Measurements from ENCODE around the gene STON2. TPM values are rescaled to one million over a fixed set of nuclear protein-coding genes. Genes with fewer than 3 reads are reported as not detected.
"Not testable (repeated sequence)": the region's sequence is repeated elsewhere in the genome, so short reads cannot be mapped to it uniquely, and the experiment has no call there.

STON2 gene
- polyA plus RNA-seq, 3 donors from 2014 or later: 0.16 TPM; not detected in 2

DNA sequence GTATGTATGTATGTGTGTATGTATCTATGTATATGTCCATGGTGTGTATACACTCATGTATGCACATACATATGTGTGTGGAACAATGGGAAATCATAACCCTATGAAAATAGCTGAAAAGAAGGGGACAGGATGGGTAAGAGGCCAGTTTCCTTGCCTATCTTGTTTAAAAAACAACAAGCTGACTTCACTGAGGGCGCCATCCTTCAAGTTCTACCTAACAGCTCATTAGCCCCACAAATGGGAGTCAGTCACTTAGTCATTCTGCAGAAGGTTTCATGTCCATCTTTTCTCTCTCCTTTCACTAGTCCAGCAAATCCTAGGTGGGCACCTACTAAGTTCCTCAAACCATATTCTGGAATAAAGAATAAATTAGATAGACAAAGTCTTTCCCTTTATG lies 14.7 kb downstream of the STON2 start:
- peaks cover 0 to 5% (median 2%) of the 10 kb centered on the region in 3 donors for H3K27me3 Mint-ChIP-seq (ENCODE audit: low read depth in 3 of 3)
- H3K4me1 Mint-ChIP-seq: no peaks in the 10 kb centered on the region
- no peaks in the 10 kb centered on the region for H3K36me3 Mint-ChIP-seq

DNA sequence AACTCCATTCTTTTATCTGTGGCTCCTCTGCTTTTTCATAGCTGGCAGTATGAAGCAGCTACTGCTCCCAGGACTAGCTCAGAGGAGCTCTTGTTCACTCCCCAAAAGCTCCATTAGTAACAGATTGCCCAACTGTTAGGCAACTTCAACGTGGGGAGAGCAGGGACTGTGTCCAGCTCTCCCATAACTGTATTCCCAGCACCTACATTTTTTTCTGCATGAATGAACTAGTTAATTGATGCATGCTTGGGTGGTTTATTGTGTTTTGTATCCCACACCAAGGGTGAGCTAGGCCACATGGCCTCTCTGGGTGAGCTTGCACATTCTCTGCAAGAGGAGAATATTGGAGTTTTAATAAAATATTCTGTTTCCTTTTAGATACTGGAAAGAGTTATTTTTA lies 15.2 kb downstream of the STON2 start:
- DNase-seq: no peak
- Mint-ChIP-seq H3K27me3 (ENCODE audit: low read depth in 3 of 3) (peaks cover 0 to 9% (median 2%) of the 10 kb centered on the region in 3 donors), H3K4me3 (no peak overlapping the region), H3K27ac (no peak overlapping the region), H3K36me3 (no peaks in the 10 kb centered on the region), H3K9me3 (peaks cover 0 to 3% (median 0%) of the 10 kb centered on the region in 6 donors), H3K4me1 (no peaks in the 10 kb centered on the region)

More for the DNA sequence above, 14.7 kb downstream of the STON2 start:
- Mint-ChIP-seq H3K27ac (no peak overlapping the region), H3K9me3 (peaks cover 0 to 2% (median 0%) of the 10 kb centered on the region in 6 donors), H3K4me3 (no peak overlapping the region)
- DNase-seq: no peak

DNA sequence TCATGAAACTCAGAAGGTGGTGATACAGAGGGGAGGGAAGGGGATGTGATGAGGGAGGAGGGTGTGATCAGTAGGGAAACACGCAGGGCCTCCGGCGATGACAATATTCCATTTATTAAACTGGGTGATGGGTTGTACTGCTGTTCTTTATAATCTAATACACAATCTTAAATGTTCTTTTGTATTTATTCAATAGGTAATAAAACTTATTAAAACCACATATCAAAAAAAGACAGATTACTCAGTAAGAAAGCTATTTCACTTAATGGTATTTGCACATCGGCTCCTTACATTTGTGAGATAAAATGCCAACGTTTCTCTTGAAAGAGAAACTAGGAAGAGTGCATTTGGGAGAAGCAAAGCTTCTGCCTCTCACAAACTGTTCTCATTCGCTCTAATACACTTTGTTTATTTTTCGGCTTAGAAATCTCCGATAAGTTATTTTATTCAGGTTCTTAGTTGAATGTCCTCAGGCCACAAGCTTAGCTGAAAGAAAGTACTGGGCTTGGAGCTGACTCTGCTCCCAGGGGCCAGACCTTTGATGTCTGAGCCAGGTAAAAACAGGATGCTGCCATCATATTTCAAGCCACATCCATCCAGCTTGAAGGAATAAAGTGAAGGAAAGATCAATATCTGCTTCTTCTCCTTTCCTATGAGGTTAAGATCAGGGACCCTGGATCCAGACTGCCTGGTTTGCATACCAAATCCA lies 17.5 kb downstream of the STON2 start:
- peaks cover 0 to 12% (median 5%) of the 10 kb centered on the region in 3 donors for H3K27me3 Mint-ChIP-seq (ENCODE audit: low read depth in 3 of 3)
- DNase-seq: no peak
- no peaks in the 10 kb centered on the region for H3K36me3 Mint-ChIP-seq
- no peaks in the 10 kb centered on the region for H3K4me1 Mint-ChIP-seq
- peaks cover 0 to 3% (median 0%) of the 10 kb centered on the region in 6 donors for H3K9me3 Mint-ChIP-seq
- H3K27ac Mint-ChIP-seq: no peak overlapping the region
- no peak overlapping the region for H3K4me3 Mint-ChIP-seq

DNA sequence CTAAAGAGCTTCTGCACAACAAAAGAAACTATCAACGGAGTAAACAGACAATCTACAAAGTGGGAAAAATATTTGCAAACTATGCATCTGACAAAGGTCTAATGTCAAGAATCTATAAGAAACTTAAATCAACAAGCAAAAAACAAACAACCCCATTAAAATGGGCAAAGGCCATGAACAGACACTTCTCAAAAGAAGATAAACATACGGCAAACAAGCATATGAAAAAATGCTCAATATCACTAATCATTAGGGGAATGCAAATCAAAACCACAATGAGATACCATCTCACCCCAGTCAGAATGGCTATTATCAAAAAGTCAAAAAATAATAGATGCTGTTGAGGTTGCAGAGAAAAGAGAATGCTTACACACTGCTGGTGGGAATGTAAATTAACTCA lies 20.1 kb downstream of the STON2 start:
- H3K27ac Mint-ChIP-seq, H3K4me1 Mint-ChIP-seq, H3K4me3 Mint-ChIP-seq, H3K9me3 Mint-ChIP-seq, H3K36me3 Mint-ChIP-seq, DNase-seq: not testable (repeated sequence)
- peaks cover 0 to 17% (median 7%) of the 10 kb centered on the region in 3 donors for H3K27me3 Mint-ChIP-seq (ENCODE audit: low read depth in 3 of 3)

DNA sequence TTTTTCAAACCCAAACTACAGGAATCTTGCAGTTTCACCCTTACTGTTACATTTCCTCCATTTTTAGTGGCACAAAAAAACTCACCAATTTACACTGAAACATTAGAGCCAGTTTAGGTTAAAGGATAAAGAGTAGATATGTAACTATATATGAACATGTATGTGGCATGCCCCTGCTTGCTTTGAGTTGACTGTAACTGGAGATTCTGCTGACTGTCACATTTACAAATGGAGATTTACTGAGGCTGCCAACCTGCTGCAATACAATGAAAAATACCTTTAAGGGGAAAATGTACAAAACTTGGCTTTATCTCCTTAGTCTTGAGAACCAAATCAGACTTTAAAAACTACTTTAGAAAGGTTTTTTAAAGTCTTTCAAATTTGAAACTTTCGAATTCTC lies 28.3 kb downstream of the STON2 start:
- Mint-ChIP-seq H3K4me3 (no peak overlapping the region), H3K36me3 (no peaks in the 10 kb centered on the region), H3K9me3 (no peaks in the 10 kb centered on the region), H3K27me3 (ENCODE audit: low read depth in 3 of 3) (peaks cover 0 to under 1% (median 0%) of the 10 kb centered on the region in 3 donors), H3K4me1 (no peaks in the 10 kb centered on the region), H3K27ac (no peak overlapping the region)
- DNase-seq: no peak

DNA sequence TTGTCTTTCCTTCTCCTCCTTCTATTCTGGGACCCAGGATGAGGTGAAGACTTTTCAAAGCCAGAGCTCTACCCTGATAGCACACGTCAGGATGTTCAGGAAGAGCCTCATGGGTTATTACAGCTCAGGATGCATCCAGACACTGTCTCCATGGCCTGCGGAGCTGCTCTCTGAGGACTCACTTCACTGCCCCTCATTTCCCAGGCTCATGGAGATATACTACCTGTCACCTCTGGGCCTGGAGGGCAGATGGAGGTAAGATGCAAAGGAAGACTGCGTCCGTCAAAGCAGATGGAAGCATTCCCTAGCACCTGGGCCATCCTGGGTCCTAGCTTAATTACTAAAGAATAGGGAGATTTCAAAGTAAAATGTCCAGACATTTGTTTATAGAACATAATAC lies 32.6 kb downstream of the STON2 start:
- Mint-ChIP-seq H3K9me3 (no peaks in the 10 kb centered on the region), H3K27me3 (ENCODE audit: low read depth in 3 of 3) (peaks cover 0 to 2% (median 2%) of the 10 kb centered on the region in 3 donors), H3K27ac (no peak overlapping the region), H3K4me1 (no peaks in the 10 kb centered on the region), H3K36me3 (no peaks in the 10 kb centered on the region), H3K4me3 (no peak overlapping the region)
- no peak for DNase-seq

DNA sequence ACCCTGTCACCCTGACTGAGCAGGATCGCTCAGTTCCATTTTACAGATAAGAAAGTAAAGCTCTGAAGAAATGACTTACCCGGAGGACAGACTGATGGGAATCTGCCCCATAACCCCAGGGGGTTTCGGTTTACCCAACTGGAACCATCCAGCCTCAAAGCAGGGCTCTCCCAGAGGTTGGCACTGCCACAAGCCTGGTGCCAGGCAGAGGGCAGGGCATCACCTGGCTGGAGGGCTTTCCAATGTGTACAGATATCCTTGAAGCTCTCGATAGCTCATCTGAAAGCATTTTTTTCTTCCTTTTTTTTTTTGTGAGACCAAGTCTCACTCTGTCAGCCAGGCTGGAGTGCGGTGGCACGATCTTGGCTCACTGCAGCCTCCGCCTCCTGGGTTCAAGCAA lies 33.2 kb downstream of the STON2 start:
- no peak overlapping the region for H3K27ac Mint-ChIP-seq
- H3K4me1 Mint-ChIP-seq: no peaks in the 10 kb centered on the region
- H3K9me3 Mint-ChIP-seq: no peaks in the 10 kb centered on the region
- peaks cover 0 to 2% (median 2%) of the 10 kb centered on the region in 3 donors for H3K27me3 Mint-ChIP-seq (ENCODE audit: low read depth in 3 of 3)
- no peaks in the 10 kb centered on the region for H3K36me3 Mint-ChIP-seq
- no peak for DNase-seq
- no peak overlapping the region for H3K4me3 Mint-ChIP-seq

DNA sequence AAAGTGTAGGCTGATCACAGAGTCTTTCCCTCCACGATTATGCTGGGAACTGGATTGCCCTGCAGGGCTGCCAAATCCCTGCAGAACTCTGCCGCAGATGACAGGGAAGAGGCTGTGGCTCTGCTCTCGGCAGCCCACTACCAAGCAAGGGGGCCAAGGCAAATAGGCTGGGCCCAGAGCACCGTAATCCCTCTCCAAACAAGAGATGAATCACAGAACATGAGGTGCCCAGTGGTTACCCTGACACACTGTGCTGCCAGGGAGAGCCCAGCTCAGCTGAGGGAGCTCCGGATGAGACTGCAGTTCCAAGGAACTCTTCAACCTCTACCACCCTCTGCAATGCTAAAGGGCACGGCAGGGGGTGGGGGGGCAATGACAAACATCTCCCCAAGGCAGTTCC lies 33.9 kb downstream of the STON2 start:
- Mint-ChIP-seq H3K27ac (no peak overlapping the region), H3K27me3 (ENCODE audit: low read depth in 3 of 3) (peaks cover 0 to 2% (median 2%) of the 10 kb centered on the region in 3 donors), H3K36me3 (no peaks in the 10 kb centered on the region), H3K9me3 (no peaks in the 10 kb centered on the region), H3K4me1 (no peaks in the 10 kb centered on the region), H3K4me3 (no peak overlapping the region)
- no peak for DNase-seq

DNA sequence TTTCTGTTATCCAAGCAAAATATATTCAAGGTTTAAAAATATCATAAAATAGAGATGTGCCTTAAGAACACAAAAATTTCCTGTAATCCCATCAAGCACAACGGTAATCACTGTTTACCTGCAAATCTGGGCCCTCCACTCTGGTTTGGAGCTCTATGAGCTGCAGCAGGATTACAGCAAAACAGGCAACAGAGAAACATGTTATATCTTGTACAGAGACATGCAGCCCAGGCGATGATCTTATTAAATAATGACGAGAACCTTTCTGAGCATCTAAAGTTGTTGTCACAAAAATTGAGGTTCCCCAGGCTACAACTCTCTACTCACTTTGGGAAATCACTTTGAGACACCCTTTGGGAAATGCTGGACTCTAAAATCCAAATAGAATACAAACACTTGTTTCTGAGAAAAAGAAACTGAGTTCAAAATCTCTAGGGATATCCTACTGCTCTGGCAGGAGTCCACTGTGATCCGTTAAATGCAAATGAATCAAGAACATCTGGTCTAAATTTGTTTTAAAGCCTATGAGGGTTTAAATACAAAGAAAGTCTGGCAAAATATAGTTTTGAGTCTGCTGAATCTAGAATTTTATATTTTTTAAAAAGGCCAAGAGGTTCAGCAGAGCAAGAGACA lies 36.3 kb downstream of the STON2 start:
- Mint-ChIP-seq H3K4me3 (no peak overlapping the region), H3K36me3 (no peaks in the 10 kb centered on the region), H3K4me1 (no peaks in the 10 kb centered on the region), H3K27me3 (ENCODE audit: low read depth in 3 of 3) (peaks cover 0 to 2% (median 2%) of the 10 kb centered on the region in 3 donors), H3K27ac (no peak overlapping the region), H3K9me3 (no peaks in the 10 kb centered on the region)
- no peak for DNase-seq

DNA sequence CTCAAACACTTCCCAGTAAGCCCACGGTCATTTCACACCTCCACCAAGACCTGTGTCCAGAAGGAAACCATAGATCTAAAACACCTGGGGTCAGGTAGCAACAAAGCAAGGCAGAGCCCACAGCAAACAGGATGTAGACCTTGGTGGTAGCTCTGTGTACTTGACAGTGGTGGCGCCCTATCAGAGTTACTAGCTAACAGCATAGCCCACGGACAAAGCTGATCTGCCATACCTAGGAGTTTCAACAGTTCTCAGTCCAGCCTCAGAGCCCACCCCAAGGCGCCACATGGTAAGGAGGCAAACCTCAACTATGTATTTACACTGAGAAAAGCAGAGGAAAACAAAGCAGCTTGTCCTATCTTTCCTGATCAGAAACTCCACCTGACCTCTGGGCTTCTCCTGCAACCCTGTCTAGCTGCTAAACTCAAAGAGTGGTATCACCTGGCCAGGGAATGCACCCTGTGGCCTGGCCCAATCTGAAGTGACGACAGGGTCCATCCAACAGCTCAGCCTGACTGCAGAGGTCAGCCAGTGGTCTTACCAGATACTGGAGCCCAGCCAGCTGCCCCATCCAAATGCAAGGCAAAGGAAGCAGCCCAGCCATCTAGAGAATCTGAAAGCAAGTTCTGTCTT lies 46.3 kb downstream of the STON2 start:
- H3K27me3 Mint-ChIP-seq (ENCODE audit: low read depth in 3 of 3): peaks cover 0 to 2% (median 0%) of the 10 kb centered on the region in 3 donors
- peaks cover 0 to 15% (median 13%) of the 10 kb centered on the region in 6 donors for H3K9me3 Mint-ChIP-seq
- no peaks in the 10 kb centered on the region for H3K4me1 Mint-ChIP-seq
- H3K27ac Mint-ChIP-seq: no peak overlapping the region
- H3K4me3 Mint-ChIP-seq: no peak overlapping the region
- H3K36me3 Mint-ChIP-seq: no peaks in the 10 kb centered on the region
- DNase-seq: no peak

DNA sequence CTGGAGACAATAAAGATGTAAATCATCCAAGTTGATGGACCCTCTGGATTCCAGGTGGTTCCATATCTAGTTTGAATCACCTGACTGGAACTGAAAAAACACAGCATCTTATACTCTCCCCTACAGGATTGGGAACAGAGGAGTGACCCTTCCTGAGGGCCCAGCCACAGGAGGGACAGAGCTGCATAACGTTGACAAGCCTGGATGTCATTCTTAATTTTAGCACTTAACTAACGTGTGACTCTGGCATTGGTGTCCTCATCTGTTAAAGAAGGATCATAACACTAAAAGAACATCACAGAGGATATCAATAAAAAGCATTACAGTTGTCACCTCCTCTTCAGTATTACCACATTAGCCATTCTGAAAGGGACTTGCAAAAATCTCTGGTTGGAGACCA lies 47.7 kb downstream of the STON2 start:
- Mint-ChIP-seq H3K27ac (no peak overlapping the region), H3K27me3 (ENCODE audit: low read depth in 3 of 3) (peaks cover 0 to 4% (median 2%) of the 10 kb centered on the region in 3 donors), H3K4me3 (no peak overlapping the region), H3K4me1 (no peaks in the 10 kb centered on the region), H3K9me3 (peaks cover 0 to 15% (median 13%) of the 10 kb centered on the region in 6 donors), H3K36me3 (no peaks in the 10 kb centered on the region)
- DNase-seq: no peak

DNA sequence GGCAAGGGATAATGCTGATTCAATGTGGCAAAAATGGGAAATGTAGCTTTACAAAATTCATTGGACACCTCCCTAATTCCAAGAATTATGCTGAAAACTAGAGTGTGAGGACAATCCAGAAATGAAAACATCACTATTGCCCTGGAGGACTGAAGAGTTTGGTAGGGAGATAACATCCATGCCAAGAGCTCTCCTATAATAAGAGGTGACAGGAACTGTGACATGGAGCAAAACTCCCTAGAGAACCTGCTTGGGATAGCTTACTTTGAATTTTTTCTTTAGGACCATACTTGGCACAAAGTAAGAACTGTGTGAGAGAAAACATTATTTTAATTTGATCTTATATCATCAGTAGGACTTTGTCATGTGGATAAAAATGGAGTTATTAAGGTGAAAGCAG lies 48.9 kb downstream of the STON2 start:
- Mint-ChIP-seq H3K9me3 (peaks cover 0 to 15% (median 13%) of the 10 kb centered on the region in 6 donors), H3K27ac (no peak overlapping the region), H3K4me1 (no peaks in the 10 kb centered on the region), H3K27me3 (ENCODE audit: low read depth in 3 of 3) (peaks cover 0 to 4% (median 2%) of the 10 kb centered on the region in 3 donors), H3K4me3 (no peak overlapping the region), H3K36me3 (no peaks in the 10 kb centered on the region)
- DNase-seq: no peak

DNA sequence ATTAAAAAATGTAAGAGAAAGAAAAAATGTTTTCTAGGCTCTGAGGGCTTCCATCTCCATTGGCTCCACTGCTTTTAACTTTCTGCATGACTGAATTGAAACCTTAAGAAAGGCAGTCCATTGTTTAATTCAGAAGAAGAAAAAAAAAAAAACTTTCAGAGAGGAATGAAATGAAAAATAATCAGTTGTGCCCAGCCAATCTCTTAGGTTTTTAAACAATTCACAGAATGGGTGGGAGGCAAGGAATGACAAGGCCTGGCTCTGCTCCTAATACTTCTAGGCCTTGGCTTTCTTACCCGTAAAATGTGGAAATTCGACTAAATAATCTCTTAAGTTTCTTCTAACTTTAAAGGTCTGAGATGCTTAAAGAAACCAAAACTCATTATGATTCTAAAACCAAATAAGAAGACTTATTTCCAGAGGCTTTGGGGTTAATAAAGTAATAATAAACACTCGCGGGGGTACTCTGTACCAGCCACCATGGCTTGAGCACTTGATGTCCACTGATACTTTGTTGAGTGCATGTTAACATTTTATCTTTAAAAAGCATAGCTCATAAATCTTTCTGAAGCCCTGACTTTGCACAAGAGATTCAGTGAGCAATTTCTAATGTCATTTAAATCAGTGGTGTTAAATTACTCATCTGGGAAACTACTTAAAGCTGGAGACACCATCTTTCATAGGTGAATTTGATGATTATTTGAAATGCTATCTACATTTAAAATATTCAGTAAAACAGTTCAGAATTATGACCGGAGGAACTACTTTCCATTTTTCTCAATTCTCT lies 49.6 kb downstream of the STON2 start:
- no peak for DNase-seq
- H3K27ac Mint-ChIP-seq: no peak overlapping the region
- H3K9me3 Mint-ChIP-seq: peaks cover 0 to 15% (median 13%) of the 10 kb centered on the region in 6 donors
- no peak overlapping the region for H3K4me3 Mint-ChIP-seq
- no peaks in the 10 kb centered on the region for H3K4me1 Mint-ChIP-seq
- no peaks in the 10 kb centered on the region for H3K36me3 Mint-ChIP-seq
- peaks cover 0 to 4% (median 2%) of the 10 kb centered on the region in 3 donors for H3K27me3 Mint-ChIP-seq (ENCODE audit: low read depth in 3 of 3)

All from immature natural killer cell (primary cell).